H1 (cell line): ENCODE results near the gene SLC38A1. TPM values are rescaled to one million over a fixed set of nuclear protein-coding genes. Genes with fewer than 3 reads are reported as not detected.

ENCODE experiments used
- CTCF ChIA-PET: fragments of 300-600 bp; sonication (Branson Sonifier 250); formaldehyde crosslinking; loops from one replicate; lab custom pipeline; 2021; ENCODE audit not compliant: partially characterized antibody; lab: Charles Lee
- POLR2A ChIA-PET: fragments of 300-600 bp; sonication (Branson Sonifier 250); formaldehyde crosslinking; loops from one replicate; lab custom pipeline; 2021; ENCODE audit warnings: inconsistent platforms; ENCODE audit not compliant: partially characterized antibody; lab: Charles Lee
- DNase-seq, 2 experiments: peaks; one replicate each; pipeline versions ENCODE4 v3.0.0 to v3.0.0-alpha.2; 2010 to 2022; ENCODE audit warnings: low spot score in 2 of 2, low read depth in 1 of 2, mixed read lengths in 1 of 2
- FAIRE-seq: peaks from 2 replicates; lab custom pipeline; 2011; peaks lifted over from hg19 to GRCh38; lab: Jason Lieb, UNC
- H2AFZ ChIP-seq: 2 replicates; pipeline ENCODE4 v1.8.1; 2012; ENCODE audit warnings: low read length, inconsistent platforms
- H2AK5ac ChIP-seq: 2 replicates; pipeline ENCODE4 v1.6.1; 2013; ENCODE audit warnings: low read depth, low read length
- H2BK120ac ChIP-seq: replicated peaks from 2 replicates; pipeline ENCODE3; 2013; ENCODE audit warnings: low read depth, low read length, inconsistent platforms
- H2BK12ac ChIP-seq: 2 replicates; pipeline ENCODE4 v1.6.1; 2013; ENCODE audit warnings: low read depth, low read length
- H2BK15ac ChIP-seq: 2 replicates; pipeline ENCODE4 v1.6.1; 2013; ENCODE audit warnings: low read length
- H2BK20ac ChIP-seq: 2 replicates; pipeline ENCODE4 v1.6.1; 2013; ENCODE audit warnings: low read length
- H2BK5ac ChIP-seq: 2 replicates; pipeline ENCODE4 v1.6.1; 2013; ENCODE audit warnings: low read depth, low read length
- H3K14ac ChIP-seq: 2 replicates; pipeline ENCODE4 v1.6.1; 2013; ENCODE audit warnings: inconsistent platforms; ENCODE audit not compliant: insufficient read length
- H3K18ac ChIP-seq: 2 replicates; pipeline ENCODE4 v1.6.1; 2013; ENCODE audit warnings: low read length; ENCODE audit errors: extremely low read depth
- H3K23ac ChIP-seq: 2 replicates; pipeline ENCODE4 v1.6.1; 2013; ENCODE audit warnings: inconsistent platforms; ENCODE audit not compliant: insufficient read length
- H3K23me2 ChIP-seq: 2 replicates; pipeline ENCODE4 v1.6.1; 2013; ENCODE audit warnings: low read depth, low read length
- H3K27ac ChIP-seq: 2 replicates; pipeline ENCODE4 v1.6.1; 2011; ENCODE audit warnings: low read depth, low read length, inconsistent platforms
- H3K27me3 ChIP-seq, 4 experiments: replicated peaks in 1 of 4; 1 replicate in 1 of 4; 2 replicates in 3 of 4; pipeline versions ENCODE4 v1.6.1 to v1.8.1; 2011 to 2013; ENCODE audit warnings: low read length in 3 of 4, mild to moderate bottlenecking in 3 of 4, inconsistent platforms in 2 of 4, mixed read lengths in 2 of 4, moderate library complexity in 1 of 4; ENCODE audit not compliant: control insufficient read depth in 3 of 4, insufficient read depth in 3 of 4; ENCODE audit errors: extremely low read depth in 1 of 4
- H3K36me3 ChIP-seq, 4 experiments: 2 replicates each; pipeline versions ENCODE4 v1.6.1 to v1.8.1; 2011 to 2013; ENCODE audit warnings: mild to moderate bottlenecking in 4 of 4, low read length in 3 of 4, moderate library complexity in 2 of 4, control low read depth in 1 of 4, inconsistent platforms in 1 of 4; ENCODE audit not compliant: insufficient read depth in 4 of 4, control insufficient read depth in 2 of 4
- H3K4ac ChIP-seq: replicated peaks from 2 replicates; pipeline ENCODE3; 2013; ENCODE audit warnings: low read length, low read depth, mixed read lengths, inconsistent platforms; ENCODE audit not compliant: insufficient read length
- H3K4me1 ChIP-seq, 4 experiments: replicated peaks in 1 of 4; 1 replicate in 1 of 4; 2 replicates in 3 of 4; pipeline versions ENCODE4 v1.6.1 to v1.8.1; 2011 to 2013; ENCODE audit warnings: low read length in 3 of 4, inconsistent platforms in 2 of 4, mixed read lengths in 1 of 4; ENCODE audit not compliant: insufficient read depth in 4 of 4, control insufficient read depth in 3 of 4
- H3K4me2 ChIP-seq, 2 experiments: 2 replicates each; pipeline versions ENCODE4 v1.6.1 to v1.8.1; 2011 to 2013; ENCODE audit warnings: low read depth in 2 of 2, low read length in 2 of 2, control low read depth in 1 of 2, inconsistent platforms in 1 of 2, mild to moderate bottlenecking in 1 of 2; ENCODE audit not compliant: insufficient read depth in 1 of 2
- H3K4me3 ChIP-seq, 4 experiments: fragments of 200-600, 300-600 bp in 1 of 4; sonication (generic), shearing (Covaris generic), sonication (Bioruptor Twin) in 1 of 4; 2 replicates each; pipeline versions ENCODE4 v1.5.1 to v1.8.1; 2011 to 2016; ENCODE audit warnings: low read length in 4 of 4, low read depth in 3 of 4, control low read depth in 2 of 4, inconsistent platforms in 2 of 4, mild to moderate bottlenecking in 2 of 4, mixed read lengths in 1 of 4, moderate library complexity in 1 of 4; ENCODE audit not compliant: insufficient read depth in 2 of 4; ENCODE audit errors: extremely low read depth in 1 of 4
- H3K56ac ChIP-seq: replicated peaks from 2 replicates; pipeline ENCODE3; 2013; ENCODE audit warnings: low read depth, mild to moderate bottlenecking, mixed read lengths, low read length, inconsistent platforms; ENCODE audit not compliant: insufficient read length
- H3K79me1 ChIP-seq: 2 replicates; pipeline ENCODE4 v1.6.1; 2013; ENCODE audit warnings: low read depth, low read length, control low read depth
- H3K79me2 ChIP-seq, 2 experiments: 2 replicates each; pipeline versions ENCODE4 v1.6.1 to v1.8.1; 2012 to 2013; ENCODE audit warnings: low read length in 2 of 2, mild to moderate bottlenecking in 2 of 2, inconsistent platforms in 1 of 2; ENCODE audit not compliant: insufficient read depth in 2 of 2, control insufficient read depth in 1 of 2
- H3K9ac ChIP-seq, 4 experiments: replicated peaks in 1 of 4; 1 replicate in 1 of 4; 2 replicates in 3 of 4; pipeline versions ENCODE4 v1.6.1 to v1.8.1; 2011 to 2013; ENCODE audit warnings: low read depth in 3 of 4, low read length in 3 of 4, control low read depth in 2 of 4, mild to moderate bottlenecking in 2 of 4, moderate library complexity in 2 of 4, inconsistent platforms in 1 of 4; ENCODE audit errors: extremely low read depth in 1 of 4
- H3K9me3 ChIP-seq, 2 experiments: 2 replicates each; pipeline versions ENCODE4 v1.6.1 to v1.8.1; 2012 to 2013; ENCODE audit warnings: mild to moderate bottlenecking in 2 of 2, moderate library complexity in 2 of 2, control low read depth in 1 of 2, inconsistent platforms in 1 of 2, low read depth in 1 of 2, low read length in 1 of 2, mixed read lengths in 1 of 2; ENCODE audit not compliant: insufficient read depth in 2 of 2
- H4K20me1 ChIP-seq, 2 experiments: replicated peaks in 1 of 2; 2 replicates each; pipeline versions ENCODE3 to v1.8.1; 2011 to 2013; ENCODE audit warnings: inconsistent platforms in 2 of 2, low read length in 2 of 2, mild to moderate bottlenecking in 1 of 2; ENCODE audit not compliant: insufficient read depth in 2 of 2, control insufficient read depth in 1 of 2
- H4K5ac ChIP-seq: 2 replicates; pipeline ENCODE4 v1.6.1; 2013; ENCODE audit warnings: low read length, low read depth, mixed read lengths, inconsistent platforms; ENCODE audit not compliant: insufficient read length
- H4K8ac ChIP-seq: 2 replicates; pipeline ENCODE4 v1.8.0; 2013; ENCODE audit warnings: mild to moderate bottlenecking, moderate library complexity, low read length, inconsistent platforms; ENCODE audit not compliant: insufficient read depth; ENCODE audit errors: extremely low read depth
- H4K91ac ChIP-seq: replicated peaks from 2 replicates; pipeline ENCODE3; 2013; ENCODE audit warnings: low read length, mixed read lengths, inconsistent platforms; ENCODE audit not compliant: insufficient read length
- CBX8 ChIP-seq: fragments of 300-800, 300-1000 bp; sonication (generic); IDR thresholded peaks from 2 replicates; pipeline ENCODE4 v1.7.1; 2016; ENCODE audit warnings: low read depth, low read length, borderline replicate concordance
- CTBP2 ChIP-seq: IDR thresholded peaks from 2 replicates; pipeline ENCODE4 v1.7.0; 2011; ENCODE audit warnings: borderline replicate concordance, mild to moderate bottlenecking, moderate library complexity, mixed read lengths, low read length; ENCODE audit not compliant: insufficient read depth, insufficient read length
- EGR1 ChIP-seq: IDR thresholded peaks from 2 replicates; pipeline ENCODE4 v1.6.1; 2011; ENCODE audit warnings: low read depth, low read length, borderline replicate concordance
- GABPA ChIP-seq: IDR thresholded peaks from 2 replicates; pipeline ENCODE4 v1.6.1; 2011; ENCODE audit warnings: mild to moderate bottlenecking, low read length, moderate library complexity, borderline replicate concordance; ENCODE audit not compliant: insufficient read depth
- KDM4A ChIP-seq: IDR thresholded peaks from one replicate; pipeline ENCODE4 v1.7.1; 2012; ENCODE audit warnings: low read depth, mild to moderate bottlenecking, moderate library complexity, low read length, inconsistent platforms; ENCODE audit not compliant: severe bottlenecking
- RXRA ChIP-seq: IDR thresholded peaks from 2 replicates; pipeline ENCODE4 v1.6.1; 2011; ENCODE audit warnings: low read depth, mild to moderate bottlenecking, low read length, moderate library complexity; ENCODE audit not compliant: insufficient read depth
- SIN3A ChIP-seq, 2 experiments: IDR thresholded peaks in 1 of 2; conservative IDR thresholded peaks in 1 of 2; 2 replicates each; pipeline ENCODE4 v1.6.1; 2011 to 2012; ENCODE audit warnings: low read length in 2 of 2, improper control_type of control experiment in 1 of 2, low read depth in 1 of 2, mild to moderate bottlenecking in 1 of 2
- TAF7 ChIP-seq: optimal IDR thresholded peaks from 2 replicates; pipeline ENCODE3; 2011; ENCODE audit warnings: low read depth, mild to moderate bottlenecking, inconsistent platforms, low read length, moderate library complexity, borderline replicate concordance
- WGBS, 2 experiments: shearing (Covaris generic) in 1 of 2; methylation state at CpG; one replicate each; pipeline versions ENCODE4 v1.1.6 to v1.1.7; 2013 to 2015; ENCODE audit warnings: low lambda C conversion rate in 2 of 2, mixed read lengths in 2 of 2, inconsistent platforms in 1 of 2, low coverage in 1 of 2, missing lambda C conversion rate in 1 of 2; ENCODE audit not compliant: insufficient replicate concordance in 2 of 2, insufficient coverage in 1 of 2, insufficient read length in 1 of 2; ENCODE audit errors: extremely low coverage in 1 of 2, missing lambda C conversion rate in 1 of 2; 5-methylcytosine and 5-hydroxymethylcytosine counted together
- polyA plus RNA-seq, 7 experiments: library from polyadenylated mRNA; depleted of rRNA in 3 of 7; stranded (reverse) in 5 of 7; unstranded in 2 of 7; fragments of >200 nt in 5 of 7; fragments of 200-250 nt in 2 of 7; gene quantifications; 1 replicate in 5 of 7; 2 replicates in 1 of 7; 4 replicates in 1 of 7; pipeline versions ENCODE4 v1.2.1 to v1.2.3, GENCODE V29; 2011 to 2013; ENCODE audit warnings: missing spikeins in 2 of 7, mixed read lengths in 2 of 7
- total RNA-seq: library from RNA; stranded (reverse); fragmentation: NEBNext Ultra II Directional; extraction: Animal tissue kit (Norgen Biotek cat#: 25700); gene quantifications from 2 replicates; pipeline ENCODE4 v1.2.1, GENCODE V29; 2021
- TF ChIP-seq, protein P1 (sequence below): IDR thresholded peaks from 2 replicates; pipeline ENCODE4 v1.6.1; 2011; ENCODE audit warnings: low read depth, mild to moderate bottlenecking, low read length; ENCODE audit not compliant: insufficient read depth

The SLC38A1 gene
- total and polyA plus RNA-seq, 2 of the 8 experiments (the other 6 are each of a cell fraction or from before 2014, with no cell fraction given) = 83.4 to 242 TPM

DNA sequence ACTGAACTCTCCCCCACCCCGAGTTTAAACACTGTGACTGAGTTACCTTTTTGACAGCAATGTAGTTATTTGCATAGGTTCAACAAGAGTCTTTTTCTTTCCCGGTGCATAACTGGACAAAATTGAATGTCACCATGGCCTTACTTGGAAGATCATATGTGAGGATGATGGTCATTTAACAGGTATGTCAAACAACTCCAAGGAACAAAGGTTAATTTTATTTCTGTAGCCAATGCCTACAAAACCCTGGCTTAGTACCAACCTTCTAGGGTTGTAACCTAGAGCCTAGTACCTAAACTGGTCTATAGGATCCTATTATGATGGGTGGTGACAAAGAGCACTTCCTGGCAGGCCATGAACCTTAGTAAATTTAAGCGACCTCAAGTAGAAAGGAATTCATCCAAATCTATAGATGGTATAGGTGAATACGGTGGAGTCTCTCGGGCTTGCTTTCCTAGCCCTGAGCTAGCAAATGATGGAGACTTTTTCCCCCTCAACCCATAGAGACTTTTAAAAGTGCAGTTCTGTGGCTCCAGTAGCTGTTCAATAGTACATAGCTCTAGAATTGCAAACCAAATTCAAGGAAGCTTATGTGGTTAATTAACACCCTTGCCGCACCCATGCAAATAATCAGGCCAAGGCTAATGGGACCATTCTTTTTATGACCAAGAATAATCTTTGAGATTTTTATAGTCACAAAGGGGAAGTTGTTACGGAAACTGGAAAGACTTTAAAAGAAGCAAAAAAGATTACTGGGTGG is 89.0 kb downstream of the SLC38A1 start:
- Histone ChIP-seq H3K23me2 (no peaks in the 10 kb centered on the region), H2BK120ac (no peak overlapping the region), H3K4me1 (no peaks in the 10 kb centered on the region; a peak in 1 of 7 replicates), H3K4me2 (no peak overlapping the region), H3K36me3 (no peaks in the 10 kb centered on the region; a peak in 1 of 8 replicates), H3K9ac (no peak overlapping the region), H3K23ac (no peak overlapping the region), H3K18ac (no peak overlapping the region), H4K20me1 (no peaks in the 10 kb centered on the region), H3K4ac (no peak overlapping the region), H2BK20ac (no peak overlapping the region), H2AK5ac (no peak overlapping the region), H3K9me3 (no peaks in the 10 kb centered on the region), H3K4me3 (no peak overlapping the region), H3K14ac (no peak overlapping the region), H4K8ac (no peak overlapping the region), H2BK5ac (no peak overlapping the region), H4K91ac (no peak overlapping the region), H3K79me2 (no peaks in the 10 kb centered on the region), H4K5ac (no peak overlapping the region), H2BK12ac (no peak overlapping the region), H3K79me1 (no peaks in the 10 kb centered on the region), H2BK15ac (no peak overlapping the region), H3K56ac (no peak overlapping the region), H2AFZ (no peak overlapping the region), H3K27ac (no peak overlapping the region), H3K27me3 (no peaks in the 10 kb centered on the region)
- CTCF ChIA-PET = interaction anchor here (0.5 to 0.8 kb wide), 4 partner anchors 55 to 1425 kb away, joined by 3 read pairs; no protein-coding TSS in a partner anchor
- WGBS, 2 experiments = 90% methylated on average over 7 of the region's 7 CpGs; no CpG with 5 or more reads in 1 of the 2 experiments
- FAIRE-seq (no peak), DNase-seq (no peak)
- POLR2A ChIA-PET = interaction anchor here (1.2 to 1.3 kb wide), 2 partner anchors 9 to 89 kb away, joined by 3 to 5 read pairs; partner anchors contain the start of gene SLC38A1
- no peak for TF ChIP-seq CBX8
- no peak for TF ChIP-seq SIN3A (conservative IDR thresholded peaks at IDR 0.05 in 1 of 2, IDR thresholded peaks at IDR 0.05 in 1 of 2; ENCODE audit: low read depth in 1 of 2, low read length in 2 of 2)
- TF ChIP-seq, protein P1, sequence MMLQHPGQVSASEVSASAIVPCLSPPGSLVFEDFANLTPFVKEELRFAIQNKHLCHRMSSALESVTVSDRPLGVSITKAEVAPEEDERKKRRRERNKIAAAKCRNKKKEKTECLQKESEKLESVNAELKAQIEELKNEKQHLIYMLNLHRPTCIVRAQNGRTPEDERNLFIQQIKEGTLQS = no peak
- no peak for TF ChIP-seq GABPA
- no peak for TF ChIP-seq RXRA
- TF ChIP-seq EGR1 = no peak
- TF ChIP-seq TAF7 = no peak
- TF ChIP-seq CTBP2 = no peak
- no peak for TF ChIP-seq KDM4A
